ENCODE results near the gene PXDN.
"Not testable (repeated sequence)": the region's sequence is repeated elsewhere in the genome, so short reads cannot be mapped to it uniquely, and the experiment has no call there.

PXDN gene

GRCh38 chr2:1739322-1739957, 4.9 kb downstream of the PXDN start:
- Histone ChIP-seq H3K9me3 (ENCODE audit: control insufficient read depth, low read length) (peaks cover 16% of the 10 kb centered on the region), H3K4me3 (ENCODE audit: extremely low read depth, insufficient read depth, low read length, poor library complexity, severe bottlenecking) (no peak overlapping the region), H3K4me1 (ENCODE audit: control insufficient read depth, insufficient read depth, low read length, poor library complexity, severe bottlenecking) (peaks cover 19% of the 10 kb centered on the region), H3K27ac (ENCODE audit: low read depth, low read length, severe bottlenecking) (no peak overlapping the region), H3K36me3 (ENCODE audit: control insufficient read depth, insufficient read depth, low read length) (peaks cover 72% of the 10 kb centered on the region)
- 90 to 100% methylated on average over 1 to 5 of the region's 9 CpGs for WGBS, 2 experiments (ENCODE audit: insufficient coverage in 2 of 2)

GRCh38 chr2:1738646-1739302, 5.5 kb downstream of the PXDN start:
- H3K27ac ChIP-seq (ENCODE audit: low read depth, low read length, severe bottlenecking): no peak overlapping the region
- WGBS, 2 experiments (ENCODE audit: insufficient coverage in 2 of 2): 93% methylated on average over 18 of the region's 19 CpGs

DNA sequence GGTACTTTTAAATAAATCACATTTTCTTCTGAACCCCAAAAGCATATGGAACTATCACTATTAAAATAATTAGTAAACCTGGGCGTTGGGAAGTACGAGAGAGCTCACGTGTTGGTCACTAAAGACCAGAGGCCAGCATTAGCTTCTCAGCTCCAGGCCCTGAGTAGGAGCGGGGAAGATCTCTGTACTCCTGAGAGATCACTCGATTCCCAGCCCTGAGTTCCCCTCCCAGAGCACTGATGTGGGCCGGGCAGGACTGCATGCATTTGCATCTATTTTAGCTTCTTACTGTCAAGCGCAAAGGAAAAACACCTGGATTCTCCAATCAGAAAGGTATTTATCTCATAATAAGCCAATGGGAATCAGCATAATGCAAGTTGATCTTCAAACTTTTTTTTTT, 6.2 kb downstream of the PXDN start:
- WGBS, 2 experiments (ENCODE audit: insufficient coverage in 2 of 2): 87 to 89% methylated on average over 7 of the region's 7 CpGs
- Histone ChIP-seq H3K36me3 (ENCODE audit: control insufficient read depth, insufficient read depth, low read length) (peaks cover 85% of the 10 kb centered on the region), H3K4me1 (ENCODE audit: control insufficient read depth, insufficient read depth, low read length, poor library complexity, severe bottlenecking) (peaks cover 19% of the 10 kb centered on the region), H3K4me3 (ENCODE audit: extremely low read depth, insufficient read depth, low read length, poor library complexity, severe bottlenecking) (no peak overlapping the region), H3K27ac (ENCODE audit: low read depth, low read length, severe bottlenecking) (no peak overlapping the region), H3K9me3 (ENCODE audit: control insufficient read depth, low read length) (peaks cover 16% of the 10 kb centered on the region)

More at GRCh38 chr2:1738646-1739302, 5.5 kb downstream of the PXDN start:
- peaks cover 19% of the 10 kb centered on the region for H3K4me1 ChIP-seq (ENCODE audit: control insufficient read depth, insufficient read depth, low read length, poor library complexity, severe bottlenecking)
- H3K36me3 ChIP-seq (ENCODE audit: control insufficient read depth, insufficient read depth, low read length): peaks cover 79% of the 10 kb centered on the region
- H3K4me3 ChIP-seq (ENCODE audit: extremely low read depth, insufficient read depth, low read length, poor library complexity, severe bottlenecking): no peak overlapping the region
- H3K9me3 ChIP-seq (ENCODE audit: control insufficient read depth, low read length): peaks cover 16% of the 10 kb centered on the region

DNA sequence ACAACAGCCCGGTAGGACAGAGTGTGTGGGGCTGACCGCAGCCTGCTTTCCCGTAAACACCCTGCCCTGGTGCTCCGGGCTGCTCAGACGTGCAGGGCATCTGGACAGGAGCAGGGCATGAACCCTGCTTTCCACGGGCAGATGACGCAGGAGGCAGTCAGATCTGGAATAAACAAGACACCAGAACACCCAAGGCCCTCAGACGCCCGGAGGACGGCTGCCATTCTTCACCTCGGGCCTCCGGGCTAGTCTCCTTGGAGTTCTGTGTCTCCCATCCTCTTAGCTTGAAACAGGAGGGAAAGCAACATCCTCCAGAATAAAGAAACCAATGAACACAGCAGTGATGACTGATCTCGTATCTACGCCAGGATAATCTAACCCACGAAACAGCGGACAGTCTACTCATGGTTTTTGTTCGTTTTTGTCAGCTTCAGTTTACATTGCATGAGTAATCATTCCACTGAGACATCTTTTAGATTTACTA, 7.3 kb downstream of the PXDN start:
- 93 to 94% methylated on average over 12 to 15 of the region's 17 CpGs for WGBS, 2 experiments (ENCODE audit: insufficient coverage in 2 of 2)
- no peak overlapping the region for H3K4me3 ChIP-seq (ENCODE audit: extremely low read depth, insufficient read depth, low read length, poor library complexity, severe bottlenecking)
- peaks cover 93% of the 10 kb centered on the region for H3K36me3 ChIP-seq (ENCODE audit: control insufficient read depth, insufficient read depth, low read length)
- H3K27ac ChIP-seq (ENCODE audit: low read depth, low read length, severe bottlenecking): no peak overlapping the region
- H3K9me3 ChIP-seq (ENCODE audit: control insufficient read depth, low read length): peaks cover 16% of the 10 kb centered on the region
- H3K4me1 ChIP-seq (ENCODE audit: control insufficient read depth, insufficient read depth, low read length, poor library complexity, severe bottlenecking): peaks cover 22% of the 10 kb centered on the region

DNA sequence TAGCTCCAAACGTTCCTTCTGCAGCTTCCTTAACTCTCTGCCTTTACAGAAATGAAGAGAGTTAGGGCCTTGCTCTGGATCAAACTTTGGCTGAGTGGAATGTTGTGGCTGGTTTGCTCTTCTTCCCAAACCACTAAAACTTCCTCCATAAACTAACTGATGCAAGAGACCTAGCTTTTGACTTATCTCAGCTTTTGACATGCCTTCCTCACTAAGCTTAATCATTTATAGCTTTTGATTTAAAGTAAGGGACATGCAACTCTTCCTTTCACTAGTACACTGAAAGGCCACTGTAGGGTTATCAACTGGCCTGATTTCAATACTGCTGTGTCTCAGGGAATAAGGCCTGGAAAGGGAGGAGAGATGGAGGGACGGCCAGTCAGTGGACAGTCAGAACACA, 8.3 kb downstream of the PXDN start:
- peaks cover 23% of the 10 kb centered on the region for H3K4me1 ChIP-seq (ENCODE audit: control insufficient read depth, insufficient read depth, low read length, poor library complexity, severe bottlenecking)
- H3K27ac ChIP-seq (ENCODE audit: low read depth, low read length, severe bottlenecking): no peak overlapping the region
- peaks cover 16% of the 10 kb centered on the region for H3K9me3 ChIP-seq (ENCODE audit: control insufficient read depth, low read length)
- H3K4me3 ChIP-seq (ENCODE audit: extremely low read depth, insufficient read depth, low read length, poor library complexity, severe bottlenecking): no peak overlapping the region
- H3K36me3 ChIP-seq (ENCODE audit: control insufficient read depth, insufficient read depth, low read length): peaks cover 87% of the 10 kb centered on the region
- WGBS, 2 experiments (ENCODE audit: insufficient coverage in 2 of 2): 71% methylated on average over 1 of the region's 2 CpGs; no CpG with 5 or more reads in 1 of the 2 experiments

GRCh38 chr2:1733298-1733697, 11.0 kb downstream of the PXDN start:
- not testable (repeated sequence) for H3K27ac ChIP-seq (ENCODE audit: low read depth, low read length, severe bottlenecking); H3K4me3 ChIP-seq (ENCODE audit: extremely low read depth, insufficient read depth, low read length, poor library complexity, severe bottlenecking)
- WGBS, 2 experiments (ENCODE audit: insufficient coverage in 2 of 2): 97 to 98% methylated on average over 14 to 18 of the region's 19 CpGs
- H3K4me1 ChIP-seq (ENCODE audit: control insufficient read depth, insufficient read depth, low read length, poor library complexity, severe bottlenecking): peaks cover 40% of the 10 kb centered on the region
- H3K9me3 ChIP-seq (ENCODE audit: control insufficient read depth, low read length): peaks cover 16% of the 10 kb centered on the region
- peaks cover 66% of the 10 kb centered on the region for H3K36me3 ChIP-seq (ENCODE audit: control insufficient read depth, insufficient read depth, low read length)

DNA sequence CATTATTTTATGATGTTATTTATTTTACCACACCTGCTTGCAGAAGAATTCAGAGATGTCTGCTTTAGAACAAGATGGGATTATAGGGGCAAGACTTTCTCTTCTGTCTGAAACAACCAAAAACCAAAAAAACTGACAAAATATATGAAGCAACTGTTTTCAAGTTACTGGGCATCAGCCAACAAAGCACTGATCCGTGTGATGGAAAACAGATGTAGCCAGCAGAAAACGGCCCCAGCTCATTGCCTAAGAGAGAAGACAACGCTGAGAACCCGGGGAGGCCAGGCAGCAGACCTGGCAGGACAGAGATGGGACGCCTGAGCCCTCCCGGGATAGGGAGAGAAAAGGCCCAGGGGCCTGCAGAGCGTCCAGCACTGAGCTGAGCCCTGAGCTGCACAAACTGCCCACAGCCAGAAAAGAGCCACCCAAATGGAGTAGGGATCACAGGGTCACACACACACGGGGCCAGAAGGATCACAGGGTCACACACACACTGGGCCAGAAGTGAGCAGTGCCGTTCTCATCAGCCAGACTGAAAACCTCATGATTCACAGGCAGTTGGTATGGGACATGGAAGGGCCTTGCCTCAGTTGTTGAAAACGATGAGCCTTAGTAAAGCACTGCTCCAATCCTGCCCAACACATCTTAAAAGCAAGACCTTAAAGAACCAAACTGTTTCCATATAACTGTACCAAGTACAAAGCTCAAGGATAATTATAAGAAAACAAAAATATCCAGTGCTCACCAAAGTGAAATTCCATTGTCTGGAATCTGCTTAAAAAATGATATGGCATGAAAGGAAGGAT, 12.1 kb downstream of the PXDN start:
- no peak overlapping the region for H3K4me3 ChIP-seq (ENCODE audit: extremely low read depth, insufficient read depth, low read length, poor library complexity, severe bottlenecking)
- H3K36me3 ChIP-seq (ENCODE audit: control insufficient read depth, insufficient read depth, low read length): peaks cover 57% of the 10 kb centered on the region
- peaks cover 16% of the 10 kb centered on the region for H3K9me3 ChIP-seq (ENCODE audit: control insufficient read depth, low read length)
- peaks cover 48% of the 10 kb centered on the region for H3K4me1 ChIP-seq (ENCODE audit: control insufficient read depth, insufficient read depth, low read length, poor library complexity, severe bottlenecking)
- WGBS, 2 experiments (ENCODE audit: insufficient coverage in 2 of 2): 73 to 82% methylated on average over 9 of the region's 10 CpGs
- peak overlapping the region; percentile 81 for H3K27ac ChIP-seq (ENCODE audit: low read depth, low read length, severe bottlenecking)

DNA sequence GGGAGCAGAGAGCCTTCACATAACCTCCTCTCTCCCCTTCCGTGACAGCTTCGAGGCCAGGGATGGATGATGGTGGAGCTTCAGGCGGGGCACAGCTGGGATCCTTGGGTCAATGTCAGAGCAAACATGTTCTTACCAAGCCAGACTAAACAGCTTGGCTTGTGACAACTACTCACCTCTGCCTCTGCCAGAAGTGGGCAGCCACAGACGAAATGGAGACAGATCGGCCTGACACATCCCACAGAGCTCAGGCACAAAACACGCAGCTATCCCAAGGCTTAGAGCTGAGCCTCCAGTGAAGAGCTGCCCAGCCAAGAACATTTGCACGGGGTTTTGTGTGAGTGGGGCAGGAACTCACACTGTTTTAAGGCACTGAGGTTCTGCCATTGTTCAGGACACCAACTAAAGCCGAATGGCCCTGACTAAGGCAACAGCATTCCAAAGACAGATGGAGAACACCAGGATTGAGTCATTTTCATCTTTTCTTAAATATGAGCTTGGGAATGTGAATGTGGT, 12.8 kb downstream of the PXDN start:
- Histone ChIP-seq H3K36me3 (ENCODE audit: control insufficient read depth, insufficient read depth, low read length) (peaks cover 50% of the 10 kb centered on the region), H3K4me3 (ENCODE audit: extremely low read depth, insufficient read depth, low read length, poor library complexity, severe bottlenecking) (no peak overlapping the region), H3K27ac (ENCODE audit: low read depth, low read length, severe bottlenecking) (peak overlapping the region; percentile 81), H3K4me1 (ENCODE audit: control insufficient read depth, insufficient read depth, low read length, poor library complexity, severe bottlenecking) (peaks cover 51% of the 10 kb centered on the region), H3K9me3 (ENCODE audit: control insufficient read depth, low read length) (peaks cover 16% of the 10 kb centered on the region)
- 78 to 79% methylated on average over 3 to 6 of the region's 8 CpGs for whole genome bisulfite sequencing, 2 experiments (ENCODE audit: insufficient coverage in 2 of 2)

DNA sequence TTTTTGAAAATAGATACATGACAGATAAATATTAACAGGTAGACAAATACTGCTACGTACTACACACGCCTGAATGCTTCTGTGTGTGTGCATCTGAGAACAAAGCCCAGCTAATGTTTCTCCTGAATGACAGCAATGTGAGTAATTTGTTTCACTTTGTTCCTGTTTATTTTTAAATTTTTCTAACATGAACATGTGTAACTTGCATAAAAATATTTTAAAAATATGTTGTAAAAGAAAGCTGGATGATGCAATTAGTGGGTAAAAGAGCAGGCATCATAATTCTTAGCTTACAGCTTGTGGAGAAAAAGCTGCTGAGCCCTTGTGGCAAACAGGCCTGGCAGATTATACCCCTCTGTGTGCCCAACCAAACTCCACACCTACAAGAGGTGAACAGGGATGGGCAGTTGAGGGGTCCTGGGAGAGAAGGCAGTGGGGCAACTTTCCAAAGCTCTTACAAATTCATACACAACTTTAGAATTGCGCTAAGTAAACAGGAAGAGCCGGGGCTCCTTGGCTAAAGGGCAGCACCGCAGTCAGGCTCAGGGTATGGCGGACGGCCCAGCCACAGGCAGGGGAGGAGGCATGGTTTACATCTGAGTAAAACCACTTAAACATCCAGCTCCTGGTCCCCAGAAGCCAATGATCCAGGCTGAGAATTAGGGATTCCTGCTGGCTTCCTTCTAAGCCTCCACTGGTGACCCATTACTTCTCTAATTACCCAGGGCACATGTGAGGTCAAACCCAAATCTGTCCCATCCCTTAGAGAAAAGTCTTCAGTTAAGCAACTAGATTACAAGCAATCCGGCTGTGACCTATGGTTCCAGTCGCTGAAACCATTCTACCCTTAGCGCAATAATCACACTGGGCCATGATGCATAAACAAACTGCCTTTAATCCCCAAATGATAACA, 14.0 kb downstream of the PXDN start:
- Histone ChIP-seq H3K36me3 (ENCODE audit: control insufficient read depth, insufficient read depth, low read length) (peaks cover 38% of the 10 kb centered on the region), H3K27ac (ENCODE audit: low read depth, low read length, severe bottlenecking) (peak overlapping the region; percentile 81), H3K9me3 (ENCODE audit: control insufficient read depth, low read length) (peaks cover 5% of the 10 kb centered on the region), H3K4me1 (ENCODE audit: control insufficient read depth, insufficient read depth, low read length, poor library complexity, severe bottlenecking) (peaks cover 51% of the 10 kb centered on the region), H3K4me3 (ENCODE audit: extremely low read depth, insufficient read depth, low read length, poor library complexity, severe bottlenecking) (no peak overlapping the region)
- WGBS, 2 experiments (ENCODE audit: insufficient coverage in 2 of 2): 48 to 63% methylated on average over 4 to 7 of the region's 10 CpGs

GRCh38 chr2:1729242-1729641, 15.1 kb downstream of the PXDN start:
- Histone ChIP-seq H3K9me3 (ENCODE audit: control insufficient read depth, low read length) (no peaks in the 10 kb centered on the region), H3K4me3 (ENCODE audit: extremely low read depth, insufficient read depth, low read length, poor library complexity, severe bottlenecking) (no peak overlapping the region), H3K36me3 (ENCODE audit: control insufficient read depth, insufficient read depth, low read length) (peaks cover 27% of the 10 kb centered on the region), H3K27ac (ENCODE audit: low read depth, low read length, severe bottlenecking) (peak overlapping the region; percentile 36), H3K4me1 (ENCODE audit: control insufficient read depth, insufficient read depth, low read length, poor library complexity, severe bottlenecking) (peaks cover 51% of the 10 kb centered on the region)
- WGBS, 2 experiments (ENCODE audit: insufficient coverage in 2 of 2): 33 to 34% methylated on average over 2 of the region's 7 CpGs
